WTC11 (cell line): ENCODE data around the gene PTBP2. TPM values are rescaled to one million over a fixed set of nuclear protein-coding genes. Genes with fewer than 3 reads are reported as not detected.

ENCODE experiments used
- ATAC-seq: fragments of 200-7000 bp; cut with Tn5 transposase; 2 replicates; pipeline ENCODE4 v1.10.0; 2021; ENCODE audit warnings: mild to moderate bottlenecking, moderate library complexity
- CTCF ChIA-PET: fragments of 300-600 bp; sonication (Branson Sonifier 250); formaldehyde crosslinking; loops from one replicate; lab custom pipeline; 2021; ENCODE audit warnings: antibody characterized with exemption; lab: Charles Lee
- POLR2A ChIA-PET: fragments of 350-600 bp; sonication (Branson Sonifier 250); formaldehyde crosslinking; loops from one replicate; lab custom pipeline; 2021; ENCODE audit warnings: antibody characterized with exemption; lab: Charles Lee
- DNase-seq: peaks from one replicate; pipeline ENCODE4 v3.0.0; 2021; ENCODE audit warnings: low spot score
- H3K27ac Mint-ChIP-seq: 2 replicates; pipeline ENCODE4 v1.8.0; 2021; ENCODE audit warnings: mixed read lengths
- H3K27me3 Mint-ChIP-seq: 2 replicates; pipeline ENCODE4 v1.8.0; 2021; ENCODE audit warnings: low read depth, mild to moderate bottlenecking, moderate library complexity, mixed read lengths
- H3K36me3 Mint-ChIP-seq: 2 replicates; pipeline ENCODE4 v1.8.0; 2021; ENCODE audit warnings: mixed read lengths
- H3K4me1 Mint-ChIP-seq: 2 replicates; pipeline ENCODE4 v1.8.0; 2022; ENCODE audit warnings: mixed read lengths
- H3K4me3 Mint-ChIP-seq: 2 replicates; pipeline ENCODE4 v1.8.0; 2021; ENCODE audit warnings: mild to moderate bottlenecking, moderate library complexity, mixed read lengths
- H3K9me3 Mint-ChIP-seq: 2 replicates; pipeline ENCODE4 v1.8.0; 2021; ENCODE audit warnings: mixed read lengths
- CREB1 ChIP-seq: sonication (generic); formaldehyde crosslinking; IDR thresholded peaks from 2 replicates; pipeline ENCODE4 v1.8.0; 2023; ENCODE audit warnings: mild to moderate bottlenecking, missing genetic modification reagents
- CREM ChIP-seq: sonication (generic); formaldehyde crosslinking; IDR thresholded peaks from 2 replicates; pipeline ENCODE4 v1.8.1; 2022; ENCODE audit warnings: mild to moderate bottlenecking, missing genetic modification reagents, moderate library complexity
- E2F1 ChIP-seq: sonication (generic); formaldehyde crosslinking; IDR thresholded peaks from 2 replicates; pipeline ENCODE4 v1.8.0; 2022; ENCODE audit warnings: mild to moderate bottlenecking, missing genetic modification reagents
- ELF4 ChIP-seq: sonication (generic); formaldehyde crosslinking; IDR thresholded peaks from 2 replicates; pipeline ENCODE4 v1.8.1; 2022; ENCODE audit warnings: low read depth, mild to moderate bottlenecking, moderate library complexity, missing genetic modification reagents
- ESRRA ChIP-seq: sonication (generic); formaldehyde crosslinking; IDR thresholded peaks from 2 replicates; pipeline ENCODE4 v1.8.1; 2022; ENCODE audit warnings: mild to moderate bottlenecking, missing genetic modification reagents, borderline replicate concordance
- IRF1 ChIP-seq: sonication (generic); formaldehyde crosslinking; IDR thresholded peaks from 2 replicates; pipeline ENCODE4 v1.8.0; 2023; ENCODE audit warnings: missing genetic modification reagents
- SOX15 ChIP-seq: fragments of 250-450 bp; sonication (Bioruptor Pico); IDR thresholded peaks from 2 replicates; pipeline ENCODE4 v1.9.0; 2021; ENCODE audit warnings: mild to moderate bottlenecking
- ZSCAN18 ChIP-seq: fragments of 250-450 bp; sonication (Bioruptor Pico); IDR thresholded peaks from 2 replicates; pipeline ENCODE4 v2.1.2; 2022; ENCODE audit warnings: mild to moderate bottlenecking, moderate library complexity
- total RNA-seq: library from RNA; stranded (reverse); gene quantifications from 3 replicates; pipeline ENCODE4 v1.2.3, GENCODE V29; 2021
- TF ChIP-seq, protein P1 (sequence below): sonication (generic); formaldehyde crosslinking; IDR thresholded peaks from 2 replicates; pipeline ENCODE4 v1.8.1; 2022; ENCODE audit warnings: mild to moderate bottlenecking, moderate library complexity, missing genetic modification reagents
- TF ChIP-seq, protein P2 (sequence below): sonication (generic); formaldehyde crosslinking; IDR thresholded peaks from 2 replicates; pipeline ENCODE4 v1.8.1; 2022; ENCODE audit warnings: mild to moderate bottlenecking, missing genetic modification reagents, moderate library complexity, borderline replicate concordance
- TF ChIP-seq, protein P3 (sequence below): sonication (generic); formaldehyde crosslinking; conservative IDR thresholded peaks from 2 replicates; pipeline ENCODE4 v1.8.1; 2022; ENCODE audit warnings: mild to moderate bottlenecking, missing genetic modification reagents
- TF ChIP-seq, protein P4 (sequence below): sonication (generic); formaldehyde crosslinking; IDR thresholded peaks from 2 replicates; pipeline ENCODE4 v1.8.0; 2022; ENCODE audit warnings: missing genetic modification reagents
- TF ChIP-seq, protein P5 (sequence below): fragments of 250-450 bp; sonication (Bioruptor Pico); IDR thresholded peaks from 2 replicates; pipeline ENCODE4 v1.9.0; 2021; ENCODE audit warnings: mild to moderate bottlenecking, borderline replicate concordance
- TF ChIP-seq, protein P6 (sequence below): fragments of 200-600 bp; IDR thresholded peaks from 2 replicates; pipeline ENCODE4 v1.8.0; 2022; ENCODE audit warnings: antibody characterized with exemption
- TF ChIP-seq, protein P7 (sequence below): sonication (generic); formaldehyde crosslinking; IDR thresholded peaks from 2 replicates; pipeline ENCODE4 v1.8.1; 2022; ENCODE audit warnings: missing genetic modification reagents, borderline replicate concordance

PTBP2 gene
- total RNA-seq, 1 experiment from 2014 or later: 50.0 TPM

DNA sequence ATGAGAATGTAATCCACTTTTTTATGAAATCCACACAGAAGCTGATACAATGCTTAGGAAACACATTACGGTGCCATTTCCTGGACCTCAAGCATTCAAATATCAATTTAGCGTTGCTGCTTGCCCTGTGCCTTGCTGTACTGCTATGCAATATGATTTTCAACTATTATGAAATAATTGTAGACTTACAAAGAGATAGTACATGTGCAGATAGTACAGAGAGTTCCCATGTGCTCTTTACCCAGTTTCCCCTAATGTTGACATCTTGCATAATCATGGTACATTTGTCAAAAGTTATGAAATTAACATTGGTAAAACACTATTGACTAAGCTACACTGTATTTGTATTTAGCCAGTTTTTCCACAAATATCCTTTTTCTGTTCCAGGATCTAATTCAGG, 37.7 kb upstream of the PTBP2 start:
- H3K4me3 Mint-ChIP-seq: no peak overlapping the region
- ATAC-seq (no peak), DNase-seq (no peak)
- peaks cover 7% of the 10 kb centered on the region; the same call in 1 of the 2 replicates for H3K9me3 Mint-ChIP-seq
- POLR2A ChIA-PET: no interaction called here
- H3K36me3 Mint-ChIP-seq: no peaks in the 10 kb centered on the region
- CTCF ChIA-PET: no interaction called here
- TF ChIP-seq, protein P1, sequence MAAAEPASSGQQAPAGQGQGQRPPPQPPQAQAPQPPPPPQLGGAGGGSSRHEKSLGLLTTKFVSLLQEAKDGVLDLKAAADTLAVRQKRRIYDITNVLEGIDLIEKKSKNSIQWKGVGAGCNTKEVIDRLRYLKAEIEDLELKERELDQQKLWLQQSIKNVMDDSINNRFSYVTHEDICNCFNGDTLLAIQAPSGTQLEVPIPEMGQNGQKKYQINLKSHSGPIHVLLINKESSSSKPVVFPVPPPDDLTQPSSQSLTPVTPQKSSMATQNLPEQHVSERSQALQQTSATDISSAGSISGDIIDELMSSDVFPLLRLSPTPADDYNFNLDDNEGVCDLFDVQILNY (CRISPR knock-in tag): no peak
- TF ChIP-seq, protein P2, sequence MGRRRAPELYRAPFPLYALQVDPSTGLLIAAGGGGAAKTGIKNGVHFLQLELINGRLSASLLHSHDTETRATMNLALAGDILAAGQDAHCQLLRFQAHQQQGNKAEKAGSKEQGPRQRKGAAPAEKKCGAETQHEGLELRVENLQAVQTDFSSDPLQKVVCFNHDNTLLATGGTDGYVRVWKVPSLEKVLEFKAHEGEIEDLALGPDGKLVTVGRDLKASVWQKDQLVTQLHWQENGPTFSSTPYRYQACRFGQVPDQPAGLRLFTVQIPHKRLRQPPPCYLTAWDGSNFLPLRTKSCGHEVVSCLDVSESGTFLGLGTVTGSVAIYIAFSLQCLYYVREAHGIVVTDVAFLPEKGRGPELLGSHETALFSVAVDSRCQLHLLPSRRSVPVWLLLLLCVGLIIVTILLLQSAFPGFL (CRISPR knock-in tag): no peak
- no peak for TF ChIP-seq ELF4 (CRISPR knock-in tag)
- TF ChIP-seq ESRRA (CRISPR knock-in tag): no peak
- TF ChIP-seq ZSCAN18 (CRISPR knock-in tag): no peak
- no peak for TF ChIP-seq CREB1 (CRISPR knock-in tag)
- no peak for TF ChIP-seq SOX15
- TF ChIP-seq, protein P3, sequence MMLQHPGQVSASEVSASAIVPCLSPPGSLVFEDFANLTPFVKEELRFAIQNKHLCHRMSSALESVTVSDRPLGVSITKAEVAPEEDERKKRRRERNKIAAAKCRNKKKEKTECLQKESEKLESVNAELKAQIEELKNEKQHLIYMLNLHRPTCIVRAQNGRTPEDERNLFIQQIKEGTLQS: no peak
- TF ChIP-seq, protein P4, sequence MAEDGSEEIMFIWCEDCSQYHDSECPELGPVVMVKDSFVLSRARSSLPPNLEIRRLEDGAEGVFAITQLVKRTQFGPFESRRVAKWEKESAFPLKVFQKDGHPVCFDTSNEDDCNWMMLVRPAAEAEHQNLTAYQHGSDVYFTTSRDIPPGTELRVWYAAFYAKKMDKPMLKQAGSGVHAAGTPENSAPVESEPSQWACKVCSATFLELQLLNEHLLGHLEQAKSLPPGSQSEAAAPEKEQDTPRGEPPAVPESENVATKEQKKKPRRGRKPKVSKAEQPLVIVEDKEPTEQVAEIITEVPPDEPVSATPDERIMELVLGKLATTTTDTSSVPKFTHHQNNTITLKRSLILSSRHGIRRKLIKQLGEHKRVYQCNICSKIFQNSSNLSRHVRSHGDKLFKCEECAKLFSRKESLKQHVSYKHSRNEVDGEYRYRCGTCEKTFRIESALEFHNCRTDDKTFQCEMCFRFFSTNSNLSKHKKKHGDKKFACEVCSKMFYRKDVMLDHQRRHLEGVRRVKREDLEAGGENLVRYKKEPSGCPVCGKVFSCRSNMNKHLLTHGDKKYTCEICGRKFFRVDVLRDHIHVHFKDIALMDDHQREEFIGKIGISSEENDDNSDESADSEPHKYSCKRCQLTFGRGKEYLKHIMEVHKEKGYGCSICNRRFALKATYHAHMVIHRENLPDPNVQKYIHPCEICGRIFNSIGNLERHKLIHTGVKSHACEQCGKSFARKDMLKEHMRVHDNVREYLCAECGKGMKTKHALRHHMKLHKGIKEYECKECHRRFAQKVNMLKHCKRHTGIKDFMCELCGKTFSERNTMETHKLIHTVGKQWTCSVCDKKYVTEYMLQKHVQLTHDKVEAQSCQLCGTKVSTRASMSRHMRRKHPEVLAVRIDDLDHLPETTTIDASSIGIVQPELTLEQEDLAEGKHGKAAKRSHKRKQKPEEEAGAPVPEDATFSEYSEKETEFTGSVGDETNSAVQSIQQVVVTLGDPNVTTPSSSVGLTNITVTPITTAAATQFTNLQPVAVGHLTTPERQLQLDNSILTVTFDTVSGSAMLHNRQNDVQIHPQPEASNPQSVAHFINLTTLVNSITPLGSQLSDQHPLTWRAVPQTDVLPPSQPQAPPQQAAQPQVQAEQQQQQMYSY (CRISPR knock-in tag): no peak
- H3K27me3 Mint-ChIP-seq: no peaks in the 10 kb centered on the region; the same call in 1 of the 2 replicates
- peaks cover 2% of the 10 kb centered on the region; the same call in 1 of the 2 replicates for H3K4me1 Mint-ChIP-seq
- H3K27ac Mint-ChIP-seq: no peak overlapping the region

GRCh38 chr1:96684744-96685143, 36.8 kb upstream of the PTBP2 start:
- Mint-ChIP-seq H3K4me3 (no peak overlapping the region), H3K4me1 (peaks cover 3% of the 10 kb centered on the region; the same call in 1 of the 2 replicates), H3K27ac (no peak overlapping the region), H3K36me3 (no peaks in the 10 kb centered on the region), H3K27me3 (no peaks in the 10 kb centered on the region; the same call in 1 of the 2 replicates), H3K9me3 (peaks cover 1% of the 10 kb centered on the region; the same call in 1 of the 2 replicates)
- ATAC-seq: no peak
- POLR2A ChIA-PET: no interaction called here
- DNase-seq: no peak
- CTCF ChIA-PET: no interaction called here
- TF ChIP-seq, protein P5, sequence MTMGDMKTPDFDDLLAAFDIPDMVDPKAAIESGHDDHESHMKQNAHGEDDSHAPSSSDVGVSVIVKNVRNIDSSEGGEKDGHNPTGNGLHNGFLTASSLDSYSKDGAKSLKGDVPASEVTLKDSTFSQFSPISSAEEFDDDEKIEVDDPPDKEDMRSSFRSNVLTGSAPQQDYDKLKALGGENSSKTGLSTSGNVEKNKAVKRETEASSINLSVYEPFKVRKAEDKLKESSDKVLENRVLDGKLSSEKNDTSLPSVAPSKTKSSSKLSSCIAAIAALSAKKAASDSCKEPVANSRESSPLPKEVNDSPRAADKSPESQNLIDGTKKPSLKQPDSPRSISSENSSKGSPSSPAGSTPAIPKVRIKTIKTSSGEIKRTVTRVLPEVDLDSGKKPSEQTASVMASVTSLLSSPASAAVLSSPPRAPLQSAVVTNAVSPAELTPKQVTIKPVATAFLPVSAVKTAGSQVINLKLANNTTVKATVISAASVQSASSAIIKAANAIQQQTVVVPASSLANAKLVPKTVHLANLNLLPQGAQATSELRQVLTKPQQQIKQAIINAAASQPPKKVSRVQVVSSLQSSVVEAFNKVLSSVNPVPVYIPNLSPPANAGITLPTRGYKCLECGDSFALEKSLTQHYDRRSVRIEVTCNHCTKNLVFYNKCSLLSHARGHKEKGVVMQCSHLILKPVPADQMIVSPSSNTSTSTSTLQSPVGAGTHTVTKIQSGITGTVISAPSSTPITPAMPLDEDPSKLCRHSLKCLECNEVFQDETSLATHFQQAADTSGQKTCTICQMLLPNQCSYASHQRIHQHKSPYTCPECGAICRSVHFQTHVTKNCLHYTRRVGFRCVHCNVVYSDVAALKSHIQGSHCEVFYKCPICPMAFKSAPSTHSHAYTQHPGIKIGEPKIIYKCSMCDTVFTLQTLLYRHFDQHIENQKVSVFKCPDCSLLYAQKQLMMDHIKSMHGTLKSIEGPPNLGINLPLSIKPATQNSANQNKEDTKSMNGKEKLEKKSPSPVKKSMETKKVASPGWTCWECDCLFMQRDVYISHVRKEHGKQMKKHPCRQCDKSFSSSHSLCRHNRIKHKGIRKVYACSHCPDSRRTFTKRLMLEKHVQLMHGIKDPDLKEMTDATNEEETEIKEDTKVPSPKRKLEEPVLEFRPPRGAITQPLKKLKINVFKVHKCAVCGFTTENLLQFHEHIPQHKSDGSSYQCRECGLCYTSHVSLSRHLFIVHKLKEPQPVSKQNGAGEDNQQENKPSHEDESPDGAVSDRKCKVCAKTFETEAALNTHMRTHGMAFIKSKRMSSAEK: no peak
- TF ChIP-seq, protein P6, sequence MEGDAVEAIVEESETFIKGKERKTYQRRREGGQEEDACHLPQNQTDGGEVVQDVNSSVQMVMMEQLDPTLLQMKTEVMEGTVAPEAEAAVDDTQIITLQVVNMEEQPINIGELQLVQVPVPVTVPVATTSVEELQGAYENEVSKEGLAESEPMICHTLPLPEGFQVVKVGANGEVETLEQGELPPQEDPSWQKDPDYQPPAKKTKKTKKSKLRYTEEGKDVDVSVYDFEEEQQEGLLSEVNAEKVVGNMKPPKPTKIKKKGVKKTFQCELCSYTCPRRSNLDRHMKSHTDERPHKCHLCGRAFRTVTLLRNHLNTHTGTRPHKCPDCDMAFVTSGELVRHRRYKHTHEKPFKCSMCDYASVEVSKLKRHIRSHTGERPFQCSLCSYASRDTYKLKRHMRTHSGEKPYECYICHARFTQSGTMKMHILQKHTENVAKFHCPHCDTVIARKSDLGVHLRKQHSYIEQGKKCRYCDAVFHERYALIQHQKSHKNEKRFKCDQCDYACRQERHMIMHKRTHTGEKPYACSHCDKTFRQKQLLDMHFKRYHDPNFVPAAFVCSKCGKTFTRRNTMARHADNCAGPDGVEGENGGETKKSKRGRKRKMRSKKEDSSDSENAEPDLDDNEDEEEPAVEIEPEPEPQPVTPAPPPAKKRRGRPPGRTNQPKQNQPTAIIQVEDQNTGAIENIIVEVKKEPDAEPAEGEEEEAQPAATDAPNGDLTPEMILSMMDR: no peak
- TF ChIP-seq E2F1 (CRISPR knock-in tag) (no peak), CREM (no peak), IRF1 (CRISPR knock-in tag) (no peak)
- TF ChIP-seq, protein P7, sequence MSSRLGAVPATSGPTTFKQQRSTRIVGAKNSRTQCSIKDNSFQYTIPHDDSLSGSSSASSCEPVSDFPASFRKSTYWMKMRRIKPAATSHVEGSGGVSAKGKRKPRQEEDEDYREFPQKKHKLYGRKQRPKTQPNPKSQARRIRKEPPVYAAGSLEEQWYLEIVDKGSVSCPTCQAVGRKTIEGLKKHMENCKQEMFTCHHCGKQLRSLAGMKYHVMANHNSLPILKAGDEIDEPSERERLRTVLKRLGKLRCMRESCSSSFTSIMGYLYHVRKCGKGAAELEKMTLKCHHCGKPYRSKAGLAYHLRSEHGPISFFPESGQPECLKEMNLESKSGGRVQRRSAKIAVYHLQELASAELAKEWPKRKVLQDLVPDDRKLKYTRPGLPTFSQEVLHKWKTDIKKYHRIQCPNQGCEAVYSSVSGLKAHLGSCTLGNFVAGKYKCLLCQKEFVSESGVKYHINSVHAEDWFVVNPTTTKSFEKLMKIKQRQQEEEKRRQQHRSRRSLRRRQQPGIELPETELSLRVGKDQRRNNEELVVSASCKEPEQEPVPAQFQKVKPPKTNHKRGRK (CRISPR knock-in tag): no peak
